GM19238 (cell line): ENCODE results near the gene MANSC4.
"Not testable (repeated sequence)": the region's sequence is repeated elsewhere in the genome, so short reads cannot be mapped to it uniquely, and the experiment has no call there.

Experiments
- DNase-seq: peaks from one replicate; pipeline ENCODE4 v3.0.0; 2011; ENCODE audit warnings: low spot score; ENCODE audit not compliant: insufficient read length

MANSC4 gene

DNA sequence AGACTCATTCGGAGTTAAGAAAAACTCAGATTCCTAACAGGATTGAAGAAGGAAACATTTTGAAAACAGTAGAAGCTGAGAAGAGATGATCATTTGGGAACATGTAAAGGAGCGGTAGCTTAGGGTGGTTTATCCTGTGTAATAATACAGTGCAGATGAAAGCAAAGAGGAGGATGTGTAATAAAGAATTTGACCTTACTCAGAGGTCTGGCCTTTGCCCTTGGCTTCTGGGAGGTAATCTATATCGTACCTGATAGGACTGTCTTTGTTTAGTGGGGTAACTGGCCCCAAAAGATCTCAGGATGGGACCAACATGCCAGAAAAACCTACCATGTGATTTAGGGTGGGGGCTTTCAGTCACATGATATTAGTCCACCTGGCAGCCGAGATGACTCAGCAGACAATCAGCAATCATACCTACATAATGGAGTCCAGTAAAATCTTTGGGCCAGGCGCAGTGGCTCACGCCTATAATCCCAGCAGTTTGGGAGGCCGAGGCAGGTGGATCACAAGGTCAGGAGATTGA is 23.3 kb downstream of the MANSC4 start:
- DNase-seq, result no peak

DNA sequence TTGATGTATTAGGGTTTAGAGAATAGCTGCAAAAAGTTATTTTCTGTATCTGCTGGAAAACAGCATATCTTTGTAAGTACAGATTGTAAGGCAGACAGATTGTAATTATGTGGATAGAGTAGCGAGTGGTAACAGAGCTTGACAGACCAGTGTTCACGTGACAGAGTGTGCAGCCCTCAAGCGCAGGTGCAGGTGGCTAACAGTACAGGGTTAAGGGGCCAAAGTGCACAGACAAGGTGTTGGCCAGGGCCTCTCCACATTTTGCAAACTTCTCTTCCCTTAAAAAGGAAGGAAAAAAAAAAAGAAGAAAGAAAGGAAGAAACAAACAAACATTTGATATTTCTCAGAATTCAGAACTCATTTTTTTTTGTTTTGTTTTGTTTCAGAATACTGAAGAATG is 25.2 kb downstream of the MANSC4 start:
- DNase-seq, result no peak

DNA sequence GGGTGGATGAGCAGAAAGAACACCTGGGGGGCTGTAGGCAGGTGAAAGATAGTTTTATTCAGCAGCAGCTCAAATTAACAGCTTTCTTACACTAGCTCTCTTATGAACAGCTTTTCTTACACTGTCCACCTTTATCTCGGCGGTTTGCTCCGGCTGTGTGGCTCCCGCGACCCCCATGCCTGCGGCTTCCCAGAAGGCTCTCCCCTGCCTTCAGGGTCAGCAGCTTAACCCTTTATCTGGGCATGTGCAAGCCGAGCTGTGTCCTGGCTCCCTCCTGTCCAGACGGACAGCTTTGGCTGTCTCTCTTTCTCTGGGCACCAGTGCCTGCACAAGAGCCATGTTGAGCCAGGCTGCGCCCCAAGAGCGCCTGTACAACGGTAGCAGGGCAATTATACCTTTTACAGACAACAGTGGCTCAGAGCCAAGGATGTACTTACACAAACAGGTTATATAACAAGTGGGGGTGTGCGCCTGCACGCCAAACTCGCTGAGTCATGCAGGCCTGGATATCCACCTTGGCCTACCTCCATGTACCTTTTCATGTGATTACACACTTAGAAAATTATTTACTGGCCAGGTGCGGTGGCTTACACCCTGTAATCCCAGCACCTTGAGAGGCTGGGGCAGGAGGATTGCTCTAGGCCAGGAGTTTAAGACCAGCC is 28.5 kb downstream of the MANSC4 start:
- DNase-seq, result no peak

DNA sequence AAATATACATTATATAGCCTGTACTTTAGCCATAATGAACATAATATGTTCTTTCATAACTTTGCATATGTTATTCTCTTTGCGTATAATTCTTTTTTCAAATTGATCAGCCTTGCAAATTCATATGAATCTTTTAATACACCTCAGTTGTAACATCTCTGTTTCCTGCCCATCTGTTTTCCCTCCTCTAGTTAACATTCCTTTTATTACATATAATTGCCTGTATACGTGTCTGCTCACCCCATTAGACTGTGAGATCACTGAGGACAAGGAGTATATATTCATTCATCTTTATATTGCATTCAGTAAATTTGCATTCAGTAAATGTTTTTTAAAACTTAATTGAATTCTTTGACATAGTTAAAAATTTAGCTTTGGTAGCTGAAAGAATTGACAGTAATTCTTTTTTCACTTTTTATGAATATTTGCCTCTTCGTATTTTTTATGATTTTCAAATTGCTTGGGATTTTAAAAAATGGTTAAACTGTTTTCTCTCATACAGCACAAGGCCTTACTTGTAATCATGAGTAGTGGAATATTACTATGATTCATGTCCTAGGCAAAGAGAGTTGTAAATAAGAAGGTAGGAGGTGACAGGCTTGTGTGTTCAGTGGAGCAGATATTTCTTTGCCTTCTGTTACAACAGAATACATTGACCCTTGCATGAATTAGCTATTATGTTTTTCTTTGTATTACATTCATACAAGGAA is 32.8 kb downstream of the MANSC4 start:
- no peak for DNase-seq

DNA sequence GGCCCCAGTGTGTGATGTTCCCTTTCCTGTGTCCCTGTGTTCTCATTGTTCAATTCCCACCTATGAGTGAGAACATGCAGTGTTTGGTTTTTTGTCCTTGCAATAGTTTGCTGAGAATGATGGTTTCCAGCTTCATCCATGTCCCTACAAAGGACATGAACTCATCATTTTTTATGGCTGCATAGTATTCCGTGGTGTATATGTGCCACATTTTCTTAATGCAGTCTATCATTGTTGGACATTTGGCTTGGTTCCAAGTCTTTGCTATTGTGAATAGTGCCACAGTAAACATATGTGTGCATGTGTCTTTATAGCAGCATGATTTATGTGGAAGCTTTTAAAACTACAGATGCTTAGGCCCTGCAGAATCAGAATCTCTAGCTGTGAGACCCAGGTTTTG is 34.3 kb downstream of the MANSC4 start:
- DNase-seq, result not testable (repeated sequence)

DNA sequence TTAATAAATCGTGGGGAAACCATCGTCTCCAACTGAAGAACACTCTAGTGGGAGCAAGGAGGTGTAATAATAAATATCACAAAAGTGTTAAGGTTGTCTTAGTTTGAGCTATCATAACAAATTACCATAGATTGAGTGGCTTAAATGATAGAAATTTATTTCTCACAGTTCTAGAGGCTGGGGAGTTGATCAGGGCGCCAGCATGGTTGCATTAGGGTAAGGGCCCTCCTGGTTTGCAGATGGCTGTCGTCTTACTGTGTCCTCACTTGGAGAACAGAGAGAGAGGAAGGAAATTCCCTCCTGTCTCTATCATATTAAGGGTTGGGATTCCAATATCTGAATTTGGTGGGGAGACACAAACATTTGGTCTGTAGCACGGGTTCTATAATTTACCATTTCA is 36.4 kb downstream of the MANSC4 start:
- DNase-seq, result no peak

DNA sequence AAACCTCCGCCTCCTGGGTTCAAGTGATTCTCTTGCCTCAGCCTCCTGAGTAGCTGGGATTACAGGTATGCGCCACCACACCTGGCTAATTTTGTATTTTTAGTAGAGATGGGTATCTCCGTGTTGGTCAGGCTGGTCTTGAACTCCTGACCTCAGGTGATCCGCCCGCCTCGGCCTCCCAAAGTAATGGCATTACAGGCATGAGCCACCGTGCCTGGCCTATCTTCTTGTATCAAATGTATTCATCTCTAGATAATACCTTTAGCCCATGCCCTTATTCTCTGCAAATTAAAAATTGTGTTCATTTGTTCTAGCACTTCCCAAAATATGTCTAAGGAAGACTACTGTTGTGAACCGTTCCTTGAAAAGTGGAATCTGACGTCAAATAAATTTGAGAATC is 45.7 kb downstream of the MANSC4 start:
- not testable (repeated sequence) for DNase-seq

DNA sequence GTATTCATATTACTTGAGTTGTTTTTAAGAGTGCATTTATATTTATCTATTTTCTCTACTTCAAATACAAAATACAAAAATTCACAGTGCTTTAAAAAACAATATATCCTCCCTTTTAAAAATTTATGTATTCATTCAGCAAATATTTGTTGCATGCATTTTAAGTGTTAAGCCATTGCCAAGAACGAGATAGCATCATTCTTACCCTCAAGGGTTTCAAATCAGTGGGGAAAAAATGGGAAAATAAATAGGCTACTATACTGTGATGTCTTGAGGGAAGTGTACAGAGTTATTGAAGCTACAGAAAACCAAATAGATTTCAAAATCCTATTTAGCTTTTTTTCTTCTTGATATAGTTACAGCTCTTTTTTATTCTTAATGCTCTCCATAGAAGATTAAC is 46.2 kb downstream of the MANSC4 start:
- no peak for DNase-seq

DNA sequence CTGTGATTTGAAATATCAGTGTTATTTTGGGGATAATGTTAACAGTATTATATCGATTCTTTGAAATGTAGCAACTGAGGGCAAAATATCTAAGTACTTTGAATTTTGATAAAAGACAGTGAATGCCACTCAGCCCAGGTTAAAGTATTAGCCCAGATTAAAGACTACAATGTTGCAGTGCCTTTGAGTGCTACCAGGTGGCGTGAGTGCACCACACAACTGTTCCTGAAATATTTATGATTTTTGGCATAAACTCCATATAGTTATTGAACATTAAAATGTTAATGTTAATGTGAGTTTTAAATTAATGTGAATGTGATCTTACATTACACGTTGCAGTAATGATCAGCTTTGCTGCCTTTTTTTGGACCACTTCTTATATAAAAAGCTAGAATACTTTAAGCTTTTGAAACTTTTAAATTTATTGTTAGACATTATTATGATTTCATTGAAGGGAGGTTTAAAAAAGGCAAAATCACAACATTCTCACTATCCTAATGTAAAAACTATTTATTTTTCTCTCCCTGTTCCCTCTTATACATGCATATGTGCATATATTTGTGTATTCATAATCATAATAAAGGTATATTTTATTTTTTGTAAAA is 46.9 kb downstream of the MANSC4 start:
- DNase-seq, result no peak

DNA sequence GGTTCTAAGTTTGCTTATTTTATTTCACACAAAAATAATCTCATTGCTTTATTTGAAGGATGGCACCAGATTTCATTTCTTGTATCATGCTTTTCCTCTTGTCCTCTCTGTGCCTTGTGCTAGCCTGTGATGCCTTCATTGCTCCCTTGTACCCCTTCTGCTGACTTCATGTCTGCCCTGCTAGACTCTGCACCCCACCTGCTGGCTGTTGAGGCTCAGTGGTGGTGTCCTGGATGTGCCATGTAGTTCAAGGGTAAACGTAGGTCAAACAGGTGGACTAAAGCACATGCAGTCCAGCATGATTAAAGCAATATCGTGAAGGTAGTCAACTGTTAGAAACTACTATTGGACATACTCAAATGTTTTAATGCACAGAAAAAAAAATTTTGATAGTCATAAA is 47.8 kb downstream of the MANSC4 start:
- DNase-seq, result no peak

DNA sequence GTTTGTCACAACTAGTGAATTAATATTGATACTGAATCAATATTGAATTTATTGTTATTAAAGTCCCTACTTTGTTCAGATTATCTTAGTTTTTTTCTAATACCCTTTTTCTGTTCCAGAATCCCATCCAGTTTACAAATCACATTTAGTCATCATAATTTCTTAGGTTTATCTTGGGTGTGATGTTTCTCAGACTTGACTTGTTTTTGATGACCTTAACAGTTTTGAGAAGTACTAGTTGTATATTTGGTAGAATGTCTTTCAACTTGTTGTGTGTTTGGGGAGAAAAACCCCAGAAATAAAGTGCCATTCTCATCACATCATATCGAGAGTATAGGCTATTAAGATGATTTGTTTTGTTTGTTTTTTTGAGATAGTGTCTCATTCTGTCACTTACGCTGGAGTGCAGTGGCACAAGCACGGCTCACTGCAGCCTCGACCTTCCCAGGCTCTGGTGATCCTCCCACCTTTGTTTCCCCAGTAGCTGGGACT is 49.9 kb downstream of the MANSC4 start:
- no peak for DNase-seq

DNA sequence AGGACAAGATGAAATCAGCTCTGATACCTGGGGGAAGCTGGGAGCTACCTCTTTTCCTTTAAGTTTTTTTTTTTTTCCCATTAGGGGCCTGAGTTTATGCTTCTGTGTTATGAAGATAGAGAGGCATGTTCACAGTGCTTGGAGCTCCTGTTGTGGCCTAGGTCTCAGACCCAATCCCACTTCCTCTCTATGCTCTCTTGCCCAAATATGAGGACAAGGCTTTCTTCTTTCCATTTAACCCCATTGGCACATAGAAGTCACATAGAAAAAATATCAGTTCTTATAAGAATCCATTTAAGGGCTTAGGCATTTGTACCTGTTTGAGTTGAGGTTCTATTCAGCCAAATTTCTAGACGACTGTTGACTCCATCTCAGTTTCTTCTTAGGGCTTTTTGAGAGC is 56.8 kb downstream of the MANSC4 start:
- no peak for DNase-seq
